ENCODE measurements around the gene C5orf52.
"Not testable (repeated sequence)": the region's sequence is repeated elsewhere in the genome, so short reads cannot be mapped to it uniquely, and the experiment has no call there.

GRCh38 chr5:157722895-157723294 is 51.6 kb downstream of the C5orf52 start:
- TF ChIP-seq CTCF, POLR2A (IDR thresholded peaks at IDR 0.05): not testable (repeated sequence)
